Neural cell (in vitro differentiated cells): ENCODE data around the gene FBLN7.

Source experiments
- EZH2 ChIP-seq: fragments of 200-600, 300-800 bp; shearing (Covaris generic), sonication (generic); IDR thresholded peaks from 2 replicates; pipeline ENCODE4 v1.6.1; 2014; ENCODE audit warnings: antibody characterized with exemption, low read length, borderline replicate concordance, mild to moderate bottlenecking; ENCODE audit not compliant: insufficient read depth, poor library complexity, severe bottlenecking
- MXI1 ChIP-seq: fragments of 450-650 bp; conservative IDR thresholded peaks from 2 replicates; pipeline ENCODE4 v1.6.1; 2014; ENCODE audit warnings: antibody characterized with exemption, mild to moderate bottlenecking; ENCODE audit not compliant: poor library complexity, severe bottlenecking
- RAD21 ChIP-seq: fragments of 450-650 bp; conservative IDR thresholded peaks from 2 replicates; pipeline ENCODE4 v1.6.1; 2014; ENCODE audit warnings: antibody characterized with exemption, mild to moderate bottlenecking, moderate library complexity
- SMC3 ChIP-seq: fragments of 450-650 bp; conservative IDR thresholded peaks from 2 replicates; pipeline ENCODE4 v1.6.1; 2014; ENCODE audit warnings: antibody characterized with exemption, mild to moderate bottlenecking, moderate library complexity; ENCODE audit not compliant: poor library complexity
- TF ChIP-seq, protein P1 (sequence below): fragments of 450-650 bp; IDR thresholded peaks from 2 replicates; pipeline ENCODE4 v1.5.1; 2014; ENCODE audit warnings: antibody characterized with exemption, mild to moderate bottlenecking, moderate library complexity; ENCODE audit not compliant: poor library complexity, severe bottlenecking
- TF ChIP-seq, protein P2 (sequence below): IDR thresholded peaks from 2 replicates; pipeline ENCODE4 v1.6.1; 2012; ENCODE audit warnings: borderline replicate concordance

DNA sequence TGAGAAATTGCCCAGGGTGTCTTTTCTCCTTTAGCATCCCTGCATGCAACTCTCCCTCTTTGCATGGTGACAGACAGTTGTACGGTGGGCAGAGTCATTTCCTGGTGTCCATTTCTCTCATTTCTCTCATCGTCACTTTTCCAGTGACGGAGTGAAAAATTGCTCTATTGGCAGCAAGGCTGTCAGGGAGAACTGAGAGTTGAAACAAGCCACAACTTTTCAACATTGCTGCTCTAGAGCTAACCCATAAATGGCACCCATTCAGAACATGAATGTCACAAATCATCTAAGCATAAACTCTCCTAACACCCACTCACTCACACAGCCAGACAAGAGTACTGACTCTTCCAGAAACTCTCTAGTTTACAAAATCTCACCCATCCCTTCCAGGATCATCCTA, 61.0 kb downstream of the FBLN7 start:
- no peak for TF ChIP-seq MXI1
- TF ChIP-seq, protein P1, sequence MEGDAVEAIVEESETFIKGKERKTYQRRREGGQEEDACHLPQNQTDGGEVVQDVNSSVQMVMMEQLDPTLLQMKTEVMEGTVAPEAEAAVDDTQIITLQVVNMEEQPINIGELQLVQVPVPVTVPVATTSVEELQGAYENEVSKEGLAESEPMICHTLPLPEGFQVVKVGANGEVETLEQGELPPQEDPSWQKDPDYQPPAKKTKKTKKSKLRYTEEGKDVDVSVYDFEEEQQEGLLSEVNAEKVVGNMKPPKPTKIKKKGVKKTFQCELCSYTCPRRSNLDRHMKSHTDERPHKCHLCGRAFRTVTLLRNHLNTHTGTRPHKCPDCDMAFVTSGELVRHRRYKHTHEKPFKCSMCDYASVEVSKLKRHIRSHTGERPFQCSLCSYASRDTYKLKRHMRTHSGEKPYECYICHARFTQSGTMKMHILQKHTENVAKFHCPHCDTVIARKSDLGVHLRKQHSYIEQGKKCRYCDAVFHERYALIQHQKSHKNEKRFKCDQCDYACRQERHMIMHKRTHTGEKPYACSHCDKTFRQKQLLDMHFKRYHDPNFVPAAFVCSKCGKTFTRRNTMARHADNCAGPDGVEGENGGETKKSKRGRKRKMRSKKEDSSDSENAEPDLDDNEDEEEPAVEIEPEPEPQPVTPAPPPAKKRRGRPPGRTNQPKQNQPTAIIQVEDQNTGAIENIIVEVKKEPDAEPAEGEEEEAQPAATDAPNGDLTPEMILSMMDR, result no peak
- TF ChIP-seq, protein P2, sequence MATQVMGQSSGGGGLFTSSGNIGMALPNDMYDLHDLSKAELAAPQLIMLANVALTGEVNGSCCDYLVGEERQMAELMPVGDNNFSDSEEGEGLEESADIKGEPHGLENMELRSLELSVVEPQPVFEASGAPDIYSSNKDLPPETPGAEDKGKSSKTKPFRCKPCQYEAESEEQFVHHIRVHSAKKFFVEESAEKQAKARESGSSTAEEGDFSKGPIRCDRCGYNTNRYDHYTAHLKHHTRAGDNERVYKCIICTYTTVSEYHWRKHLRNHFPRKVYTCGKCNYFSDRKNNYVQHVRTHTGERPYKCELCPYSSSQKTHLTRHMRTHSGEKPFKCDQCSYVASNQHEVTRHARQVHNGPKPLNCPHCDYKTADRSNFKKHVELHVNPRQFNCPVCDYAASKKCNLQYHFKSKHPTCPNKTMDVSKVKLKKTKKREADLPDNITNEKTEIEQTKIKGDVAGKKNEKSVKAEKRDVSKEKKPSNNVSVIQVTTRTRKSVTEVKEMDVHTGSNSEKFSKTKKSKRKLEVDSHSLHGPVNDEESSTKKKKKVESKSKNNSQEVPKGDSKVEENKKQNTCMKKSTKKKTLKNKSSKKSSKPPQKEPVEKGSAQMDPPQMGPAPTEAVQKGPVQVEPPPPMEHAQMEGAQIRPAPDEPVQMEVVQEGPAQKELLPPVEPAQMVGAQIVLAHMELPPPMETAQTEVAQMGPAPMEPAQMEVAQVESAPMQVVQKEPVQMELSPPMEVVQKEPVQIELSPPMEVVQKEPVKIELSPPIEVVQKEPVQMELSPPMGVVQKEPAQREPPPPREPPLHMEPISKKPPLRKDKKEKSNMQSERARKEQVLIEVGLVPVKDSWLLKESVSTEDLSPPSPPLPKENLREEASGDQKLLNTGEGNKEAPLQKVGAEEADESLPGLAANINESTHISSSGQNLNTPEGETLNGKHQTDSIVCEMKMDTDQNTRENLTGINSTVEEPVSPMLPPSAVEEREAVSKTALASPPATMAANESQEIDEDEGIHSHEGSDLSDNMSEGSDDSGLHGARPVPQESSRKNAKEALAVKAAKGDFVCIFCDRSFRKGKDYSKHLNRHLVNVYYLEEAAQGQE, result no peak
- no peak for TF ChIP-seq EZH2
- no peak for TF ChIP-seq RAD21
- TF ChIP-seq SMC3, result no peak
